Measurements from ENCODE around the gene C1orf21. TPM values are rescaled to one million over a fixed set of nuclear protein-coding genes. Genes with fewer than 3 reads are reported as not detected.

Gene C1orf21
- total and polyA plus RNA-seq, 3 experiments from 2014 or later: 6.8 to 23.4 (median 8.2) TPM

GRCh38 chr1:184597650-184598357 is 211.0 kb downstream of the C1orf21 start:
- Mint-ChIP-seq H3K27me3 (peaks cover 0 to 4% of the 10 kb centered on the region in 2 donors), H3K27ac (no peak overlapping the region), H3K4me1 (no peaks in the 10 kb centered on the region), H3K9me3 (no peaks in the 10 kb centered on the region), H3K4me3 (no peak overlapping the region), H3K36me3 (peaks cover 0 to 2% (median 0%) of the 10 kb centered on the region in 3 donors)
- ChIA-PET CTCF (no interaction called here), POLR2A (no interaction called here)
- Histone ChIP-seq H3K9me3 (ENCODE audit: low read length) (no peaks in the 10 kb centered on the region), H3K27me3 (ENCODE audit: insufficient read depth, low read length, poor library complexity, severe bottlenecking) (no peaks in the 10 kb centered on the region), H3K4me3 (ENCODE audit: low read length) (no peak overlapping the region), H3K4me1 (ENCODE audit: insufficient read depth, low read length) (no peaks in the 10 kb centered on the region), H3K27ac (ENCODE audit: low read depth, low read length) (no peak overlapping the region), H3K36me3 (ENCODE audit: insufficient read depth, low read length) (no peaks in the 10 kb centered on the region)
- DNase-seq: no peak

DNA sequence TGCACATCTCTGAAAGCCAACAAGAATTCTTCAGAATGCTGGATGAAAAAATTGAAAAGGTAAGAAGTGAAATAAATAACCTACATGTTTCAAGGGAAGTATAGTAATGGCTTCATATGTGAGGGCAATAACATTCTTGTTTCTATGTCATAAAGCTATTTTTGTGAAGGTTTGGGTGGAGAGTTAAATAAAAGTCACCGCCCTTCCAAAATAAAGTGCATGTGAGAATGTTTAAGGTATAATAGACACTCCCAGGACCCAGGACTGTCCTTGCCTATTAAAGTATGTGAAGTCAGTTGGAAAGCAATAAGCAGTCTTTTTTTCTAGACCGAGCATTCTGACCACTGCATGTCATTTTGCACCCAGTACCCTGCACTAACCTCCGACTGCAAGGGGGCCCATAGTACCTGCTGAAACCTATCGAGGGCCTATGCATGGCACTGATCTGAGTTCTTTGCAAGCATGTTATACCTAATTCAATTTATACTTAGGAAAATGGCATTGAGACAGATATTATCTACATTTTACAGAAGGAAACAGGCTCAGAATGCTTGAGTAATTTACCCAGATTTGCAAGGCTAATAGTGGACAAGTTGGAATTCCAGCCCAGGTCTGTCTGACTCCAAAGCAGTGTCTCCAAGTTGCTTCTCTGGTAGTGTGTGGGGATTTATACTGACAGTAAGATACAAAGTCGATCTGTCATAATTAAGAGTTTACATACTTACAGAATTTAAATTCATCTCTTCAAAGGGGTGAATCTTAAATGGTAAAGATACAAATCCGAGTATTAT is 211.8 kb downstream of the C1orf21 start:
- Histone ChIP-seq H3K27me3 (ENCODE audit: insufficient read depth, low read length, poor library complexity, severe bottlenecking) (no peaks in the 10 kb centered on the region), H3K9me3 (ENCODE audit: low read length) (no peaks in the 10 kb centered on the region), H3K4me1 (ENCODE audit: insufficient read depth, low read length) (no peaks in the 10 kb centered on the region), H3K4me3 (ENCODE audit: low read length) (no peak overlapping the region), H3K27ac (ENCODE audit: low read depth, low read length) (no peak overlapping the region), H3K36me3 (ENCODE audit: insufficient read depth, low read length) (no peaks in the 10 kb centered on the region)
- Mint-ChIP-seq H3K4me3 (no peak overlapping the region), H3K36me3 (peaks cover 0 to 2% (median 0%) of the 10 kb centered on the region in 3 donors), H3K4me1 (no peaks in the 10 kb centered on the region), H3K27ac (no peak overlapping the region), H3K27me3 (peaks cover 0 to 4% of the 10 kb centered on the region in 2 donors), H3K9me3 (no peaks in the 10 kb centered on the region)
- ChIA-PET POLR2A (no interaction called here), CTCF (no interaction called here)
- DNase-seq: no peak

GRCh38 chr1:184604152-184604900 is 217.5 kb downstream of the C1orf21 start:
- Histone ChIP-seq H3K36me3 (ENCODE audit: insufficient read depth, low read length) (no peaks in the 10 kb centered on the region), H3K4me3 (ENCODE audit: low read length) (no peak overlapping the region), H3K27me3 (ENCODE audit: insufficient read depth, low read length, poor library complexity, severe bottlenecking) (no peaks in the 10 kb centered on the region), H3K4me1 (ENCODE audit: insufficient read depth, low read length) (no peaks in the 10 kb centered on the region), H3K27ac (ENCODE audit: low read depth, low read length) (no peak overlapping the region), H3K9me3 (ENCODE audit: low read length) (no peaks in the 10 kb centered on the region)
- Mint-ChIP-seq H3K9me3 (peaks cover 0 to 1% (median 0%) of the 10 kb centered on the region in 5 donors), H3K36me3 (peaks cover 0 to 2% (median 0%) of the 10 kb centered on the region in 3 donors), H3K27ac (no peak overlapping the region), H3K27me3 (peaks cover 0 to 9% of the 10 kb centered on the region in 2 donors), H3K4me1 (no peaks in the 10 kb centered on the region), H3K4me3 (no peak overlapping the region)
- no peak for DNase-seq
- POLR2A ChIA-PET: no interaction called here
- CTCF ChIA-PET: no interaction called here

DNA sequence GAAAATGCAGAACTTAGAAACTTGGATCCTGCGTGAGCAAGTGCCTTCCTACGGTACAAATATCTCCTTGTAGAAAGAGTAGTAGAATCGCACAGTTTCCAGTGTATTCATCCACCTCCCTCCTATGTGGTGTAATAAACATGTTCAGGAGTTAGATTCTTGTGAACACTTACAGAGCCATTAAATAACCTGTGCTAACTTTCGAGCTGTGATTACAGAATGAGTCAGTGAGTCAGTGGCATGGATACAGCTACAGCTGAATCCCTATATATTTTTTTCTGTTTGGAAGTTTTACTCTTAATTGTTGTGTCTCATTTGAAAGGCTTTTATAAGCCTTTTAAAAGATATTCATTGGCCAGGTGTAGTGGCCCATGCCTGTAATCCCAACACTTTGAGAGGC is 219.1 kb downstream of the C1orf21 start:
- H3K4me3 ChIP-seq (ENCODE audit: low read length): no peak overlapping the region
- Mint-ChIP-seq H3K36me3 (peaks cover 0 to 2% (median 0%) of the 10 kb centered on the region in 3 donors), H3K4me3 (no peak overlapping the region), H3K9me3 (peaks cover 0 to 1% (median 0%) of the 10 kb centered on the region in 5 donors), H3K27me3 (peaks cover 0 to 9% of the 10 kb centered on the region in 2 donors), H3K27ac (no peak overlapping the region), H3K4me1 (no peaks in the 10 kb centered on the region)
- H3K4me1 ChIP-seq (ENCODE audit: insufficient read depth, low read length): no peaks in the 10 kb centered on the region
- no peak for DNase-seq
- no peaks in the 10 kb centered on the region for H3K9me3 ChIP-seq (ENCODE audit: low read length)
- H3K27ac ChIP-seq (ENCODE audit: low read depth, low read length): no peak overlapping the region
- CTCF ChIA-PET: no interaction called here
- POLR2A ChIA-PET: no interaction called here
- no peaks in the 10 kb centered on the region for H3K27me3 ChIP-seq (ENCODE audit: insufficient read depth, low read length, poor library complexity, severe bottlenecking)
- H3K36me3 ChIP-seq (ENCODE audit: insufficient read depth, low read length): no peaks in the 10 kb centered on the region

DNA sequence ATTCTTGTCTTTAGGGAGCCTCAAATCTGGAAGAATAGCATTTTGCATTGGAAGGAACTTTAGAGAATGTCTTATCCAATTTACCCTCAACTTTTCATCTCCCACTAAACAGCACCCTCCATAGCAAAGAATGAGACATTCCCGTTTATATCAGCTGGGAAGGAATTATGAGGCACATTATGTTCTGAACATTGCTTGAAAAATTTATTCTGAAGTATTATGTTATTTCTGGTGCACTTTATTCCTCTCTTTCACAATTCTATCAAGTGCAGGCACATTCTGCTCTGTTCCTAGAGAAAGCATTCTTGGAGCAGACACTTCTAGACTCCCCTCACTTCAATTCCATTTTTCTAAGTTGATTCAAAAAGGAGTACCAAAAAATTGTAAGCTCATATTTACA is 220.0 kb downstream of the C1orf21 start:
- peaks cover 0 to 2% (median 0%) of the 10 kb centered on the region in 3 donors for H3K36me3 Mint-ChIP-seq
- Histone ChIP-seq H3K27me3 (ENCODE audit: insufficient read depth, low read length, poor library complexity, severe bottlenecking) (no peaks in the 10 kb centered on the region), H3K9me3 (ENCODE audit: low read length) (no peaks in the 10 kb centered on the region), H3K36me3 (ENCODE audit: insufficient read depth, low read length) (no peaks in the 10 kb centered on the region), H3K4me3 (ENCODE audit: low read length) (no peak overlapping the region), H3K4me1 (ENCODE audit: insufficient read depth, low read length) (no peaks in the 10 kb centered on the region), H3K27ac (ENCODE audit: low read depth, low read length) (no peak overlapping the region)
- ChIA-PET CTCF (no interaction called here), POLR2A (no interaction called here)
- H3K27me3 Mint-ChIP-seq: peaks cover 0 to 9% of the 10 kb centered on the region in 2 donors
- peaks cover 0 to 1% (median 0%) of the 10 kb centered on the region in 5 donors for H3K9me3 Mint-ChIP-seq
- H3K4me3 Mint-ChIP-seq: no peak overlapping the region
- H3K27ac Mint-ChIP-seq: no peak overlapping the region
- H3K4me1 Mint-ChIP-seq: no peaks in the 10 kb centered on the region
- DNase-seq: no peak

DNA sequence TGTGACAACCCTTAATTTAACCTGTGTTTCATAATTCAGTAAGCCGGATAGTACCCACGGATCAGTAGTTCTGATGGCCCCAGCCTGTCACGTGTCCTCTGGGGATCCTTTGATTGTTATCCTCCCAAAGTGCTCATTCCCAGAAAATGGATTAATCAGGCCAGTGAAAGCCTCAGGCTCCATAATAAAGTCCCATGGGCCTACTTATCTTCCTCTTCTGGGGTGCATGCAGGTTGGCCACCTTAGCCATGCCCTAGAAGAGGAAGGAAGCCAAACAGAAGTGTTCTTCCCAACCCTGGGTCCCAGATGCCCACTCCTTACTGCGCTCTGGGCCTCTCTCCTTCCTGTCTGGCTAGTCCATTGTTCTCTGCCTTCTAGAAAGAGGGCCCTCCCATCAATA is 221.8 kb downstream of the C1orf21 start:
- no peaks in the 10 kb centered on the region for H3K36me3 ChIP-seq (ENCODE audit: insufficient read depth, low read length)
- Mint-ChIP-seq H3K27ac (no peak overlapping the region), H3K4me1 (no peaks in the 10 kb centered on the region), H3K36me3 (no peaks in the 10 kb centered on the region), H3K4me3 (no peak overlapping the region), H3K9me3 (peaks cover 0 to 1% (median 0%) of the 10 kb centered on the region in 5 donors), H3K27me3 (peaks cover 0 to 7% of the 10 kb centered on the region in 2 donors)
- H3K27ac ChIP-seq (ENCODE audit: low read depth, low read length): no peak overlapping the region
- H3K27me3 ChIP-seq (ENCODE audit: insufficient read depth, low read length, poor library complexity, severe bottlenecking): no peaks in the 10 kb centered on the region
- ChIA-PET POLR2A (no interaction called here), CTCF (no interaction called here)
- H3K4me3 ChIP-seq (ENCODE audit: low read length): no peak overlapping the region
- no peaks in the 10 kb centered on the region for H3K4me1 ChIP-seq (ENCODE audit: insufficient read depth, low read length)
- no peaks in the 10 kb centered on the region for H3K9me3 ChIP-seq (ENCODE audit: low read length)
- DNase-seq: no peak

- Histone ChIP-seq H3K27me3 (ENCODE audit: insufficient read depth, low read length, poor library complexity, severe bottlenecking) (no peaks in the 10 kb centered on the region), H3K4me1 (ENCODE audit: insufficient read depth, low read length) (no peaks in the 10 kb centered on the region), H3K36me3 (ENCODE audit: insufficient read depth, low read length) (no peaks in the 10 kb centered on the region), H3K27ac (ENCODE audit: low read depth, low read length) (no peak overlapping the region), H3K4me3 (ENCODE audit: low read length) (no peak overlapping the region), H3K9me3 (ENCODE audit: low read length) (no peaks in the 10 kb centered on the region)
- H3K4me1 Mint-ChIP-seq: no peaks in the 10 kb centered on the region
- peaks cover 0 to 7% of the 10 kb centered on the region in 2 donors for H3K27me3 Mint-ChIP-seq
- peaks cover 0 to 1% (median 0%) of the 10 kb centered on the region in 5 donors for H3K9me3 Mint-ChIP-seq
- ChIA-PET POLR2A (no interaction called here), CTCF (no interaction called here)
- no peak overlapping the region for H3K4me3 Mint-ChIP-seq
- no peak overlapping the region for H3K27ac Mint-ChIP-seq
- no peak for DNase-seq
- no peaks in the 10 kb centered on the region for H3K36me3 Mint-ChIP-seq
These were observed 222.2 kb downstream of the C1orf21 start for GRCh38 chr1:184608990-184609389.
